HG03045 (cell line): Measurements from ENCODE around the gene MAGEB17.
"Not testable (repeated sequence)": the region's sequence is repeated elsewhere in the genome, so short reads cannot be mapped to it uniquely, and the experiment has no call there.

Experiments used
- ATAC-seq: cut with Tn5 transposase; IDR thresholded peaks from one replicate; pipeline ENCODE4 v1.9.1; 2021; ENCODE audit warnings: mild to moderate bottlenecking, moderate library complexity; ENCODE audit not compliant: unreplicated experiment

Gene MAGEB17

DNA sequence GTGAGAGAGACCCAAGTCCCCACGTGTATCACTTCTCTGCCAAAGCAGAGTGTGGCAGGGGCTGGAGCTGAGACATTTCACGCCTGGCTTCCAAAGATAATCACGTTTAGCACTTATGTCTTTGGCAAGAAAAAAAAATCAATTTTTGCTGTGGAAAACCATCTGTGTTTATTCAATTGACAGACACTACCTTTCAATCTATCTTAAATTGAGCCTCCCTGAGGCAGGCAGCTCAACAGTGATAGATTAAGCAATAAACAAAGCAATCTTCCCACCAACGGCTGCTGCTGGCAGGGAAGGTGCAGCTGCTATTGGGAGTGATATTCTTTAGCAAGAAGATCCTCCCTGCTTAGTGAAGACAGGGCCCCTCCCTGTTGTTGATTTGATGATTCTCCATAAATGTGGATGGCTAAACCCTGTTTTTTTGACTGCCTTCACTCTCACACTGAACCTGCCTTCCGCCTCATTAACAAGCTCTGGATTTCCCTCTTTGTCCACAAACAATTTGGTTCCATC, 11.6 kb upstream of the MAGEB17 start:
- no peak for ATAC-seq

DNA sequence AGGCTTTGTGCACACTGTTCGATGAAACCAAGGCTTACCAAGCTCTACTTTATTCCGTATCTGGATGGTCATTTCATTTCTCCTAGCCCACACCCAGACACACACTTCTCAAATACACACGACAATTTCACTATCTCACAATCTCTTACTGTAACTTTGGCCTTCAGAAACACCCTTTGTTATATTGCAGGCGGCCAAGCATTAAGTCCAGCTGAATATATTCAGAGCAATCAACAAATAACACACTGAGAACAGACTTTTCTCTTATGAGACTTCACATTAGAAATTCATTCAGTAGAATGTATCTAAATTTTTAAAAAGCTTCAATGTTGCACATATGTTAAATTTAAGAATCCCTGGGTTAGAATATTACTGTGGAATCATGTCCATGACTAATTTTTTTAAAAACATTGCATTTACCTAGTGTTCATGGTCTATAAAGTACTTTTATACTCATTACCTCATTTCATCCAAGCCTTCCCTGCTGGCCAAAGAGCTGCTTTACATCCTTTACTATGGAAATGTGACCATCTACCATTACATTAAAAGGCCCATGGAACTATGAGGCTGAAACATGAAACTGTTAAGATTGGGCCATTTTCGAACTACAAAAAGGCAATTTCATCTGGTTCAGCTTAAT, 10.5 kb upstream of the MAGEB17 start:
- no peak for ATAC-seq

DNA sequence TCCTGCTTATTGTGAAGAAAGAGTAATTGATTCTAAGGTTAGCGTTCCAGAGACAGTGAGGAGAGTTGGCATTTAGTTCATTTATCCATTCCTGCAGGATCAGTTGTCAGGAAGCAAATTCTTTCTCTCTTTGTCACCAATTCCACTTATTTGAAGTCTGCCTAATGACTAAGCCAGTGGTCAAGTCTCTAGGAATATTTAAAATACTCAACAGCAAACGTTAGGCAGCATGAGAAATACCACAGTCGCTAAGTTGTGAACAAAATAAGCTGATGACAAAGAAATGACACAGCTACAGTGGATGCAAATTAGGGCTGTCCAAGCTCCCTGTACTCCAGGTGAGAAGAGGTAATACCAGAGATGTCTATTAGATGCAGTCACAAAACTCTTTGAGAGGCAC, 6.6 kb upstream of the MAGEB17 start:
- no peak for ATAC-seq

DNA sequence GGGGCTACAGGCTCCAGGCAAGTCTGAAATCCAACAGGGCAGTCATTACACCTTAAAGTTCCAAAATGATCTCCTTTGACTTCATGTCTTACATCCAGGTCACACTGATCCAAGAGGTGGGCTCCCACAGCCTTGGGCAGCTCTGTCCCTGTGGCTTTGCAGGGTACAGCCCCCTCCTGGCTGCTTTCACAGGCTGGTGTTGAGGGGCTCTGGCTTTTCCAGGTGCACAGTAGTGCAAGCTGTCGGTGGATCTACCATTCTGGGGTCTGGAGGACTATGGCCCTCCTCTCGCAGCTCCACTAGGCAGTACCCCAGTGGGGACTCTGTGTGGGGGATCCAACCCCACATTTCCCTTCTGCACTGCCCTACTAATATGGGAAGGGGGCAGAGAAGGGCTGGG, 6.1 kb upstream of the MAGEB17 start:
- ATAC-seq, result not testable (repeated sequence)

DNA sequence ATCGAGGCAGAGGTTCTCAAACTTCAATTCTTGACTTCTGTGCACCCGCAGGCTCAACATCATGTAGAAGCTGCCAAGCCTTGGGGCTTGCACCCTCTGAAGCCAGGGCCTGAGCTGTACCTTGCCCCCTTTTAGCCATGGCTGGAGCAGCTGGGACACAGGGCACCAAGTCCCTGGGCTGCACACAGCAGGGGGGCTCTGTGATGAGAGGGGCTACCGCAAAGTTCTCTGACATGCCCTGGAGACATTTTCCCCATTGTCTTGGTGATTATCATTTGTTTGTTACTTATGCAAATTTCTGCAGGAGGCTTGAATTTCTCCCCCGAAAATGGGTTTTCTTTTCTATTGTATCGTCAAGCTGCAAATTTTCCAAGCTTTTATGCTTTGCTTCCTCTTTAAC, 4.9 kb upstream of the MAGEB17 start:
- ATAC-seq, result no peak

DNA sequence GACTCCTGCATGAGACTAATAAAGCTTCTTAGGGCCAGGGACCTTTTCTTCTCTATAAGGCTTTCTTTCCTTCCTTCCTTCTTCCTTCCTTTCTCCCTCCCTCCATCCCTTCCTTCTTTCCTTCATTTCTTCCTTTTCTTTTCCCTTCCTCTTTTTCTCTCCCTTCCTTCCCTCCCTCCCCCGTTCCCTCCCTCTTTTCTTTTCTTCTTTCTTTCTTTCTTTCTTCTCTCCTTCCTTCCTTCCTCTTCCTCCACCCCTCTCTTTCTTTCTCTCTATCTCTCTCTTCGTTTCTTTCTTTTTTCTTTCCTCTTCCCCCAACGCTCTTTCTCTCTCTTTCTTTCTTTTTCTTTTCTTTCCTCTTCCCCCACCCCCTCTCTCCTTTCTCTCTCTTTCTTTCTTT, 2.5 kb upstream of the MAGEB17 start:
- no peak for ATAC-seq

DNA sequence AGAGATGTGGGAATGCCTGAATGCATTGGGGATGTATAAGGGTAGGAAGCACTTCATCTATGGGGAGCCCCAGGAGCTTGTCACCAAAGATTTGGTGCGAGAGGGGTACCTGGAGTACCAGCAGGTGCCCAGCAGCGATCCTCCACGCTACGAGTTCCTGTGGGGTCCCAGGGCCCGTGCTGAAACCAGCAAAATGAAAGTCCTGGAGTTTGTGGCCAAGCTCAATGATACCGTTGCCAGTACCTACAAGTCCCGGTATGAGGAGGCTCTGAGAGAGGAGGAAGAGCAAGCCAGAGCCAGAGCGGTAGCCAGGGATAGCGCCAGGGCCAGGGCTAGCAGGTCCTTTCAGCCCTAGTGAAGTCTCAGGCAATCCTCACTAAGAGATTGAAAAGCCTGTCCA, 3.8 kb downstream of the MAGEB17 start:
- ATAC-seq, result no peak

DNA sequence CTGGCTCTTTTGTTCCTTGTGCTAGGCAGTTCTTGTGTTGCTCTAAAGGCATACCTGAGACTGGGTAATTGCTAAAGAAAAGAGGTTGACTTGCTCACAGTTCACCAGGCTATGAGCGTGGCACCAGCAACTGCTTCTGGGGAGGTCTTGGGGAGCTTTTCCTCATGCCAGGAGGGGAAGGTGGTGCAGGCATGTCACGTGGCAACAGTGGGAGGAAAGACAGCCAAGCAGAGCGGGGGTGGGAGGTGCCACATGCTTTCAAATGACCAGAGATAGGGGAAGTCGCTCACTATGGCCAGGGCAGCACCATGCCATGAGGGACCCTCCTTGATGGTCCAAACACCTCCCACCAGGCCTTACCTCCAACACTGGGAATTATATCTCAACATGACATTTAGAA, 4.7 kb downstream of the MAGEB17 start:
- ATAC-seq, result no peak

DNA sequence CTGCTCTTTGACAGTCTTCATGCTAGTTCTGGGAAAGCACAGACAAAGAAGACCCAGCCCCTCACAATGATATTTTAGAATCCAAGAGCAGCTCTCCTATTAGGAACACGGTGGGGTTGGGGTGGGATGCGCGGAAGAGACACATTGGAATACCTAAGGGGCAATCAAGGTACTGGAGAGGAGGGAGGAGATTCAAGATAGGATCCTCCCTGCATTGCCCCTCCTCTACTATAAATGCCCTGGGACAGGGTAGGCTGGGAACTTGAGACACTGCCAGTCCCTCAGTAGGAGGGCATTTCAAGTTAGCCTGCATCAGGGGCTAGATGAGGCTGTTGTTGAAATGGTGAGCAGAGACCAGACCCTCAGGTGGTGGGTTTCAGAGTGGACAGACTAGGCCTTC, 5.1 kb downstream of the MAGEB17 start:
- no peak for ATAC-seq

DNA sequence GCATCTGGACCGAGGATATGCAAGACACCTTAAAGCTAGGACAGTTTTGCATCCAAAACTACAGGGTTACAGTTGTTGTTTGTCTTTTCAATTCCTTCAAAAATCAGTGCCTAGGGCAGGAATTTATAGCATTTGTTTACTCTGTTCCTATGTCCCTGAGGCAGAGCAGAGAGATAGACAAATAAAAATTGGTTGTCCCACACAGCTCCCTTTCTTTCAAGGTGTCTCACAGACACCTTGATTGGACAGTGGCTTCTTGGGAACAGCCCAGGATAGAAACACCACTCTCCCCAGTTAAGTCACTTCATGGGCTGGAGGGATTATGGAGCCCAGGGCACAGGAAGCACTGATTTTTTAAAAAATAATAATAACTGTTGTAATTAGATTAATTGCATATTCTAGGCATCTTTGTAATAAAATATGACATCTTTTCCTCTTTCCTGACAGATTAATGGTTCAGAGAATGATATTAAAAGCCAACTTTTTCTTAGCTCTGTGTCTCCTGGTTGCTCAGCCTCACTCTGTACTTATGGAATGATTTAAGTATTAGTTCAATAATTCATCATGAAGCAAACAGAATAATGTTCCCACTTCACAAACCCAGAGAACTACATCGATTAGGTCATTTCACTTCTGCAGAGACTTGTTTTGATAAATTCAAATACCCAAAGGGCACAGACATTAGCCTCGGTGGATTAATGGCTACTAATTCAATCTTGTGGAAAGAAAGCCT, 8.2 kb downstream of the MAGEB17 start:
- ATAC-seq, result no peak

DNA sequence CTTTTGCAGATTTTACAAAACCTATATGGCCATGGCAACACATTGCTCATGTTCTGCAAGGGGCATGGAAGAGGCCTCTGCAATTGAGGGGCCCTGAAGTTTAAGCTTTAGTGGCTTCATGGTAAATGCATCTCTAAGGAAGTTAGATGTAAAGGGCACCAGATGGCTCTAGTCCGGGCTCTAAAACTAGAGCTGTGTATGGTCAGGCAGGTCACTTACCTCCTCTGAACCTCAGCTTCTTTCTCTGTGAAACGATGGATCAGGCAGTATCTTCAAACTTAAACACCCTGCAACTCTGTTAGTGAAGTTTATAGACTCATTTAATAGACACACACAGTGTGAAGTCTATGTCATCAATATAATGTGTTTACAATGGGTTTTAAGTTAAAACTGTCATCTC, 10.0 kb downstream of the MAGEB17 start:
- no peak for ATAC-seq

DNA sequence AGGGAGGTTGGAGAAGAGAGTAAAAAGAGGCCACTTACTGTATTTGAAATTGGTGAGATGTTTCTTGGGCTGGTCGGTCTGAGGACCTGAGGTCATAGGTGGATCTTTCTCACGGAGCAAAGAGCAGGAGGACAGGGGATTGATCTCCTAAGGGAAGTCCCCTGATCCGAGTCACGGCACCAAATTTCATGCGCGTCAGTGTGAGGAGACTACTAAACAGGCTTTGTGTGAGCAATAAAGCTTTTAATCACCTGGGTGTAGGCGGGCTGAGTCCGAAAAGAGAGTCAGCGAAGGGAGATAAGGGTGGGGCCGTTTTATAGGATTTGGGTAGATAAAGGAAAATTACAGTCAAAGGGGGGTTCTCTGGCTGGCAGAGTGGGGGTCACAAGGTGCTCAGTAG, 16.6 kb downstream of the MAGEB17 start:
- not testable (repeated sequence) for ATAC-seq

DNA sequence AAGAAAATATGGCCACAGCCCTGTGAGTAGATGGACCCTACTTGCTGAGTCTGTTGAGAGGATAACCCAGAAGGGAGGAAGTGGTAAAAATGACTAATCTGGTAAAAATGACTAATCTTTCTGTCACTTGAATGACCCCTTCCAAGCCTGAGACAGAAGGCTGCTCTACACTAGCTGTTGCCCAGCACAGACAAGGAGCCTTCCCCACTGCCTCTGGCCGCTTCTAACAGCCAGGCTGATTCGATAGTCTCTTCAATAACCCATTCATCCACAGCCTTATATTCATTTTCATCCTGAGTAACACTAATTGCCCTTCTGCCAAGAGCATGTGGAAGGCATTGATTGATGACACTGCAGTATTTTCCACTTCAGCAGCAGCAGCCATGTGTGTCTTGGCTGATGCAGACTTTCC, 18.4 kb downstream of the MAGEB17 start:
- ATAC-seq, result peak; percentile 69

DNA sequence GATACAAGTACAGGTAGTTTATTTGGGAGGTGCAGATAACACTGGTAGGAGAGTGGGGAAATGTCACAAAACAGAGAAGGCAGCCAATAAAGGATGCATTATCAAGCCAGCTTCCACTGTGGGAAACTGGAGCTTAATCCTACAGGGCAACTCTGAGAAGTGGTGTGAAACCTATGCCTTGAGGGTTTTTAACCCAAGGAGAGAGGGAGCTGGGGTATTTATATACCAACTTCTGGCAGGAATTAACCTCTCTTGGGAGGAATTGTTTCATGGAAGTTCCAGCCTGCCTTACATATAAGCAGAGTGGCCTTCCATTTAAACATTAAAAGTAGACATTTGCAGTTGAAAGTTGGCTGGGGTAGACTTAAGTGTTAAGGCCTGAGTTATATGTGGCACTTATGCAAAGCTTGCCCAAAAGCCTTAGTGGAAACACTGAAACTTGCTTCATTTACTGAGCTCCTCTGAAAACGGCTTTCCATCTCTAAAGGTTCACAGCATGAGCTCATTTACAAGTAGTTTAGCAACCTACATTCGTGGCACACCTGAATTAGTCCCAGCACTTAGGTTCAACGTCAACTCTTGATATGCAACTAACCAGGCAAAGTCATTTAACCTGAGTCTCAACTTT, 19.2 kb downstream of the MAGEB17 start:
- ATAC-seq, result no peak

DNA sequence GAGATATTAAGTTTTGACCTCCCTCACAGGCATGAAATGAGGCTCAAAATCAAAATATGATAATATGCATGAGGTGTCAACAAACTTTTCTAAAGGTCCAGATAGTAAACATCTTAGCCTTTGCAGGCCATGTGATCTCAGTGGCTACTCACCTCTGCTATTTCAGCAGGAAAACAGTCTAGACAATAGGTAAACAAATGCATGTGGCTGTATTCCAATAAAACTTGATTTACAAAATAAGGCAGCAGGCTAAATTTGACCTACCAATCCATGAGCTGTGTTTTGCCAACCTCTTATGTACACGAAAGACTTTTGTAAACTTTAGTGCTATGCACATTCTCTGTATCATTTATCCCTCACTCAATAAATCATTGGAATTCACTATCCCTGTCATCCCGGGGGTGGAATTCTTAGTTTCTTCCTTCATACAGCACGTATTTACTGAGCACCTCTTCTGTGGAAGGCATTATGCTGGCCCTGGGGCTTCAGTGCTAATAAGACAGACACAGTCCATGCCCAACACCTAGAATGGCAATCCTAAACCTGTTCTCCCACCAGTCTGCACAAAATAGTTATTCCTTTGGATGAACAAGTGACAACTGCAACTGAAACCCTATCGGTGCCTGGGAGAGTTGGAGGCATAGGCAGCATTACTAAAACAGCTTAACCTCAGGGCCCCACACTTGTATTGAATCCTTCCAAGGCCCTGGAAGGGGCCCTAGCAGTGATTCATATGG, 19.9 kb downstream of the MAGEB17 start:
- no peak for ATAC-seq

DNA sequence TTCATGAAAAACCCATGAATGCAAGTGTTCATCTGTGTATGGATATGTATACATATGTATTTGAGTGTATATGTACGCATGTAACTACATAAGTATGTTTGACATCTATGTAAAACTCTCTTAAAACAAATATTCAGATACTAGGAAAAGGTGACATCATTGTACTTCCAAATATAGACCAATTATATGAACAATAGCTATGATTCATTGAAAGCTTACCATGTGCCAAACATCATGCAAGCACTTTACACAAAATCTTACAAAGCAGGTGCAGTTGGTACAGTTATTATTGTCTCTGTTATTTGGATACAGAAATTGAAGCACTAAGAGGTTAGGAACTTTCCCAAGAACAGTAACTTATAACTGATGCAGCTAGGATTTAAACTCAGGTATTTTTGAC, 21.4 kb downstream of the MAGEB17 start:
- no peak for ATAC-seq

DNA sequence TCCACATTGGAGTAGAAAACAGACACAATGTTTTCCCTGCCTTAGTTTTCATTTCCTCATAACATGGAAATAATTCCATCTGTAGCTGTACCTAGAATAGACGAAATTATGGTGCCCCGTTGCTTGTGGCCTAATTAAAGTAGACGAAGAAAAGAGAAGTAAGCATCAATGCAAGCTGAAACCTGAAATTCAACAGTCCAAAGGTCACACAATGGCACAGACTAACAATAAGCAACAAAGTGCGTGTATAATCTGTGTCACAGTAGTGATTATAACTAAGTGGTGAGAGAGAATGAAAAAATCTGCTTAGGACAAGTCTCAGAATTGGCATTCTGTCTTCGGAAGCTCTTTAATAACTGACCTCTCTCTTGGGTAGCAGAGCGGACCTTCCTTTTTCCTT, 24.3 kb downstream of the MAGEB17 start:
- no peak for ATAC-seq

DNA sequence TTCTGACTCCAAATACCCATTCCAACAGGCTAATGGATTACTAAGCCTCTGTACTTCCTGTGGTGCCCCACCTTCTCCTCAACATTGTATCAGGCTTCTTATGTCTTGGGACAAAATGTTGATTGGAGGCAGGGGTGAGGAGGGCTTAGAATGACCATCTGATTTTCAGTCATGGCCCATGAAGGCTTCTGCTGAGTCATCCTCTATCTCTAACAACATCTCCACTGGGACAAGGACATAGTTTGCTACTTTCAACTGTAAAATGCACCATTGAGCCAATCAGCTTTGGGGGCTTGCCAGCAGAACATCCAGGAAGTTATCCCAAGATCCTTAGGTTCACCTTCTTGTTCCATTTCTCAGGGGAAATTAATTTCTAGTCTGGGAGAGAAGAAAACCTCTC, 29.5 kb downstream of the MAGEB17 start:
- no peak for ATAC-seq

DNA sequence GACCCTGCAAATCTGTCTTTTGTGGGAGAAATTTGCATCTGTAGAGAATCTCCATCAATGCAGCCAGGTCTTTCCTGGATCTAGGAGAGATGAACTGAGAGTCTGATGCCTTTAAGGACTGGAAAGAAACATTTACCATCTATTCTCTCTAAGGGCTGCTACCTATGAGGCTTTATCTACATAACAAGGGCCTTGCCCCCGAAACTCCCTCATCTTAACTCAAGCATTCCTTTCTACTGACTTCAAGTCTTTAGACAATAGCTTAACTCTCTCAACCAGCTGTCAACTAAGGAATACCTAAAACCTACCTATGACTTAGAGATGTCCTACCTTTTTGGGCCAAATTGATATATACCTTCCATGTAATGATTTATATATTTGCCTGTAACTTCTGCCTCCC, 32.1 kb downstream of the MAGEB17 start:
- ATAC-seq, result no peak

DNA sequence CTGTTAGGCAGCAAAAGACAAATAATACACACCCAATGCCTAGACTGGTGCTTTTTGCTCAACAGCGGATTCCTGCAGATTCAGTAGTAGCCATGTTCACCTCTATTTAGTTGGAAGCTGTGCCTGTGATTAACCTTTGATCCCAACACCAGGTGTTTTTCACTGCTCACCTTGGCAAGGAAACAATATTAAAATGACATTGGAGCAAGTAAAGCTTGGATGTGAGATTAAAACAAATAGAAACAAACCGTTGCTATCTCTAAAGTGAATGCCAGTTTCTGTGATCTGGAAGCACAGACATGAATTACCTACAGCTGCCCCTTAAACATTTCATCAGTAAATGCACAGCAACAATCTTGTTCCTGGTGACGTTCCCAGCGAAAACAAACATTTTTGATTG, 35.7 kb downstream of the MAGEB17 start:
- ATAC-seq, result no peak

DNA sequence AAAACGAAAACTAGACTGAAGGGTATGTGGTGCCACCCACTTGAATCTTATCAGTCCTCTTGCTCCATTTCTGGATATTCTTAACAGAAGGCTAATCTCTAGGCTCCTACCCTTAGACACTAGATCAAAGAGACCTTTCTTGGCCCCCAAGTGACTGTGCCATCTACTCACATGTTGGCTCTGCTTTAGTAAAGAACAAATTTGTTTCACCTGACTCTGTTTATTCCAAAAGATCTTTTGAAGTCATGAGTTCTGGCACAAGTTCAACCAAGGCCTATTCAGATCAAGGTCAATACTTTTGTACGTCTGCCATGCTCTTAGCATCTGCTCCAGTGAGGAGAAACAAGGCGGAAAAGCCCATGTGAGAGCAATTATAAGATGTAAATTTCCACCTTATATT, 37.3 kb downstream of the MAGEB17 start:
- no peak for ATAC-seq
